OCI-LY3 (cell line): Measurements from ENCODE around the gene RAB11B.

Experiments
- H2AFZ ChIP-seq: fragments of 200-600, 300-600 bp; shearing (Covaris generic); 2 replicates; pipeline ENCODE4 v1.6.0; 2014; ENCODE audit warnings: antibody characterized with exemption, low read depth, low read length
- H3K27ac ChIP-seq: fragments of 200-600, 300-600 bp; sonication (generic); 2 replicates; pipeline ENCODE4 v1.5.1; 2014; ENCODE audit warnings: mild to moderate bottlenecking, low read length, moderate library complexity, mixed read lengths
- H3K27me3 ChIP-seq: fragments of 200-600, 300-600 bp; sonication (generic); 2 replicates; pipeline ENCODE4 v1.6.1; 2014; ENCODE audit warnings: low read depth, low read length, mixed read lengths
- H3K36me3 ChIP-seq: fragments of 200-600, 300-600 bp; sonication (generic); replicated peaks from 2 replicates; pipeline ENCODE3; 2014; ENCODE audit warnings: low read depth, low read length, mixed read lengths
- H3K4me1 ChIP-seq: fragments of 300-600, 200-600 bp; sonication (generic); 2 replicates; pipeline ENCODE4 v1.6.1; 2014; ENCODE audit warnings: low read length, mixed read lengths
- H3K4me2 ChIP-seq: fragments of 200-600, 300-600 bp; sonication (generic); 2 replicates; pipeline ENCODE4 v1.6.1; 2014; ENCODE audit warnings: low read length, mixed read lengths
- H3K4me3 ChIP-seq: fragments of 300-600, 200-600 bp; sonication (generic); 2 replicates; pipeline ENCODE4 v1.5.1; 2014; ENCODE audit warnings: antibody characterized with exemption, mild to moderate bottlenecking, low read length, moderate library complexity
- H3K79me2 ChIP-seq: fragments of 300-600, 200-600 bp; shearing (Covaris generic); 2 replicates; pipeline ENCODE4 v1.6.1; 2014; ENCODE audit warnings: mild to moderate bottlenecking, low read length, mixed read lengths
- H3K9ac ChIP-seq: fragments of 300-600, 200-600 bp; shearing (Covaris generic); 2 replicates; pipeline ENCODE4 v1.6.0; 2014; ENCODE audit warnings: mild to moderate bottlenecking, low read length, moderate library complexity
- H3K9me3 ChIP-seq: fragments of 200-600, 300-600 bp; shearing (Covaris generic); 2 replicates; pipeline ENCODE4 v1.6.1; 2014; ENCODE audit warnings: low read length, mixed read lengths; ENCODE audit not compliant: insufficient read depth
- H4K20me1 ChIP-seq: fragments of 200-600, 300-600 bp; sonication (generic); 2 replicates; pipeline ENCODE4 v1.6.1; 2016; ENCODE audit warnings: low read length, mixed read lengths; ENCODE audit not compliant: insufficient read depth
- EZH2phosphoT487 ChIP-seq: fragments of 200-600 bp; shearing (Covaris generic); IDR thresholded peaks from 2 replicates; pipeline ENCODE4 v1.6.1; 2018; ENCODE audit warnings: antibody characterized with exemption, mixed run types, low read depth
- TF ChIP-seq, protein P1 (sequence below): fragments of 200-600, 300-600 bp; sonication (generic); IDR thresholded peaks from 2 replicates; pipeline ENCODE4 v1.5.1; 2014; ENCODE audit warnings: antibody characterized with exemption, low read length, low read depth

Gene RAB11B

DNA sequence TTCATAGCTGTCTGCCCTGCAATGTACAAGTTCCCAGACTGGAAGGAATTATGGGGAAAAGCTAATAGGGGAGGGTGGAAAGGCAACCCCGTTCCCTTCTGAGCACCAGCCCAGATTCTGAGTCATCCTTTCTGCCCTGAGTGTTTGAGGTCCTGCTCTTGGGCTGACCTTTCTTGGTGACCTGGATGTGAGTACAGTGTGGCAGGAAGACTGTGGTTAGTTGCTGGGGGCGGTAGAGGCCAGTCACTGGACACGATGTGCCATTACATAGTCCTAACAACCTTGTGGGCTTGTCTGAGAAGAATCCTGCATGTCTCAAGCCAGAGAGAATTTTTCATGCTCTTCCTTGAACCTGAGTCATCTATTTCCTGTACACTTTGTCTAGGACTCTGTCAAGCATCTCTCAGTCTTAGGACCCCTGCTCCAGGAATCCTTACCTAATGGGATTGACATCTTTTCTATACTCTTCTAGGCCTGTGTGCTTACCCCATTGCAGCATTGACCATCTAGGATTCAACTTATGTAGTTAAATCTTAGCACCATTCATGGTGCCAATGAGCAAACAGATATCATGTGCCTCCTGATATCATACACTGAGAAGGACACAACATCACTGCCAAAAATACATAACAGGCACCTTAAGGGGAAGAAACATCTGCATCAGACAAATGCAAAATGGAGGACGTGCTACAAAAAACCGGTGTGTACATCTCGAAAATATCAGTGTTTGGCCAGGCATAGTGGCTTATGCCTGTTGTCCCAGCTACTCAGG is 34.3 kb upstream of the RAB11B start:
- no peaks in the 10 kb centered on the region for H3K9me3 ChIP-seq
- no peak for TF ChIP-seq EZH2phosphoT487
- TF ChIP-seq, protein P1, sequence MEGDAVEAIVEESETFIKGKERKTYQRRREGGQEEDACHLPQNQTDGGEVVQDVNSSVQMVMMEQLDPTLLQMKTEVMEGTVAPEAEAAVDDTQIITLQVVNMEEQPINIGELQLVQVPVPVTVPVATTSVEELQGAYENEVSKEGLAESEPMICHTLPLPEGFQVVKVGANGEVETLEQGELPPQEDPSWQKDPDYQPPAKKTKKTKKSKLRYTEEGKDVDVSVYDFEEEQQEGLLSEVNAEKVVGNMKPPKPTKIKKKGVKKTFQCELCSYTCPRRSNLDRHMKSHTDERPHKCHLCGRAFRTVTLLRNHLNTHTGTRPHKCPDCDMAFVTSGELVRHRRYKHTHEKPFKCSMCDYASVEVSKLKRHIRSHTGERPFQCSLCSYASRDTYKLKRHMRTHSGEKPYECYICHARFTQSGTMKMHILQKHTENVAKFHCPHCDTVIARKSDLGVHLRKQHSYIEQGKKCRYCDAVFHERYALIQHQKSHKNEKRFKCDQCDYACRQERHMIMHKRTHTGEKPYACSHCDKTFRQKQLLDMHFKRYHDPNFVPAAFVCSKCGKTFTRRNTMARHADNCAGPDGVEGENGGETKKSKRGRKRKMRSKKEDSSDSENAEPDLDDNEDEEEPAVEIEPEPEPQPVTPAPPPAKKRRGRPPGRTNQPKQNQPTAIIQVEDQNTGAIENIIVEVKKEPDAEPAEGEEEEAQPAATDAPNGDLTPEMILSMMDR: no peak
- H3K36me3 ChIP-seq: no peaks in the 10 kb centered on the region
- H3K4me1 ChIP-seq: 0 out of 2 replicates have a peak, but pooled peaks cover 2% of the 10 kb centered on the region
- H2AFZ ChIP-seq: no peak overlapping the region
- peaks cover 7% of the 10 kb centered on the region for H3K27me3 ChIP-seq
- no peak overlapping the region for H3K4me3 ChIP-seq
- no peak overlapping the region for H3K27ac ChIP-seq
- H3K79me2 ChIP-seq: no peaks in the 10 kb centered on the region
- no peak overlapping the region for H3K4me2 ChIP-seq
- H4K20me1 ChIP-seq: no peaks in the 10 kb centered on the region
- no peak overlapping the region for H3K9ac ChIP-seq

- no peak overlapping the region for H3K4me3 ChIP-seq
- no peak overlapping the region for H3K9ac ChIP-seq
- H3K79me2 ChIP-seq: no peaks in the 10 kb centered on the region
- no peak overlapping the region for H3K4me2 ChIP-seq
- TF ChIP-seq, protein P1: no peak
- no peak for TF ChIP-seq EZH2phosphoT487
- H3K36me3 ChIP-seq: no peaks in the 10 kb centered on the region
- H4K20me1 ChIP-seq: no peaks in the 10 kb centered on the region
- H2AFZ ChIP-seq: no peak overlapping the region
- peaks cover 2% of the 10 kb centered on the region for H3K27me3 ChIP-seq
- 0 out of 2 replicates have a peak, but pooled peaks cover 2% of the 10 kb centered on the region for H3K4me1 ChIP-seq
- H3K9me3 ChIP-seq: no peaks in the 10 kb centered on the region
- no peak overlapping the region for H3K27ac ChIP-seq
Observed at GRCh38 chr19:8357007-8357521, 33.1 kb upstream of the RAB11B start.

DNA sequence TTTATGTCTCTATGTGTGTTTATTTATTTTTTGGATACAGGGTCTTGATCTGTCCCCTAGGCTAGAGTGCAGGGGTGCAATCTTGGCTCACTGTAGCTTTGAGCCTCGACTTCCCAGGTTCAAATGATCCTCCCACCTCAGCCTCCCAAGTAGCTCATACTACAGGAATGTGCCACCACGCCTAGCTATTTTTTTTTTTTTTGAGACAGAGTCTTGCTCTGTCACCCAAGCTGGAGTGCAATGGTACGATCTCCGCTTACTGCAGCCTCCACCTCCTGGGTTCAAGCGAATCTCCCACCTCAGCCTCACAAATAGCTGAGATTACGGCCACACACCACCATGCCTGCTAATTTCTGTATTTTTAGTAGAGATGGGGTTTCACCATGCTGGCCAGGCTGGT is 31.2 kb upstream of the RAB11B start:
- Histone ChIP-seq H3K36me3 (no peaks in the 10 kb centered on the region), H3K27ac (no peak overlapping the region), H3K79me2 (no peaks in the 10 kb centered on the region), H4K20me1 (no peaks in the 10 kb centered on the region), H2AFZ (no peak overlapping the region), H3K27me3 (peaks cover 2% of the 10 kb centered on the region; the same call in 1 of the 2 replicates), H3K4me3 (no peak overlapping the region), H3K9me3 (no peaks in the 10 kb centered on the region), H3K9ac (no peak overlapping the region), H3K4me1 (0 out of 2 replicates have a peak, but pooled peaks cover 2% of the 10 kb centered on the region), H3K4me2 (no peak overlapping the region)
- TF ChIP-seq, protein P1: no peak
- TF ChIP-seq EZH2phosphoT487: no peak

DNA sequence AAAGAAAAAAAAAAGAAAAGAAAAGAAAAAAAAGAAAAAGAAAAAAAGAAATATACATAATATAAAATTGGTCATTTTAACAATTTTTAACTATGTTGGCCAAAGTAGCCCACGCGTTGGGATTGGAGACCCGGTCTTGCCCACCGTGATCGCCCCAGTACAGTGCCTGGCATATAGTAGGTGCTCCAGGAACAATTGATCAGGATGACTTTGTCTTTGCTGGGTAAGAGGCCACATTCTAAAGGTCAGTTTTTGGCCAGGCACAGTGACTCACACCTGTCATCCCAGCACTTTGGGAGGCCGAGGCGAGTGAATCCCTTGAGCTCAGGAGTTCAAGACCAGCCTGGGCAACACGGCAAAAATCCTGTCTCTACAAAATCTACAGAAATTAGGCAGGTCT is 30.0 kb upstream of the RAB11B start:
- Histone ChIP-seq H2AFZ (no peak overlapping the region), H3K36me3 (no peaks in the 10 kb centered on the region), H3K27me3 (peaks cover 2% of the 10 kb centered on the region; the same call in 1 of the 2 replicates), H3K4me3 (no peak overlapping the region), H3K27ac (no peak overlapping the region), H3K9me3 (no peaks in the 10 kb centered on the region), H3K9ac (no peak overlapping the region), H3K4me1 (no peaks in the 10 kb centered on the region), H3K4me2 (no peak overlapping the region), H3K79me2 (no peaks in the 10 kb centered on the region), H4K20me1 (no peaks in the 10 kb centered on the region)
- no peak for TF ChIP-seq EZH2phosphoT487
- TF ChIP-seq, protein P1: no peak
